OCI-LY7 (cell line): ENCODE measurements around the gene HPCAL4. TPM values are rescaled to one million over a fixed set of nuclear protein-coding genes. Genes with fewer than 3 reads are reported as not detected.

Experiments used
- Bru-seq: library from RNA; stranded (reverse); fragments of 400-500 nt; gene quantifications from one replicate; lab custom pipeline; 2021; lab: Mats Ljungman, UMichigan
- BruChase-seq, 2 experiments: library from RNA; stranded (reverse); fragments of 400-500 nt; gene quantifications; one replicate each; lab custom pipeline; 2021; lab: Mats Ljungman, UMichigan
- BruUV-seq: library from RNA; stranded (reverse); fragments of 400-500 nt; replicated peaks from 2 replicates; lab custom pipeline; 2021; lab: Mats Ljungman, UMichigan
- CTCF ChIA-PET: fragments of 300-600 bp; sonication (Branson Sonifier 250); formaldehyde crosslinking; loops from one replicate; lab custom pipeline; 2022; ENCODE audit warnings: antibody characterized with exemption; ENCODE audit not compliant: unreplicated experiment; lab: Charles Lee
- POLR2A ChIA-PET: fragments of 300-600 bp; sonication (Branson Sonifier 250); formaldehyde crosslinking; loops from one replicate; lab custom pipeline; 2022; ENCODE audit warnings: antibody characterized with exemption; lab: Charles Lee
- DNase-seq: peaks from one replicate; pipeline ENCODE4 v3.0.0-alpha.2; 2015; ENCODE audit warnings: low spot score
- H2AFZ ChIP-seq: fragments of 200-600 bp; sonication (generic), shearing (Covaris generic); 2 replicates; pipeline ENCODE4 v1.6.1; 2014; ENCODE audit warnings: mild to moderate bottlenecking, antibody characterized with exemption, low read length, moderate library complexity
- H3K27ac ChIP-seq: fragments of 200-600 bp; sonication (generic); 2 replicates; pipeline ENCODE4 v1.5.1; 2014; ENCODE audit warnings: mixed run types, low read depth, mild to moderate bottlenecking, moderate library complexity, low read length, inconsistent platforms; ENCODE audit not compliant: poor library complexity, severe bottlenecking
- H3K36me3 ChIP-seq: fragments of 200-600 bp; sonication (generic); 2 replicates; pipeline ENCODE4 v1.6.1; 2014; ENCODE audit warnings: mild to moderate bottlenecking, antibody characterized with exemption, low read length, moderate library complexity, mixed read lengths; ENCODE audit not compliant: insufficient read depth
- H3K4me1 ChIP-seq: fragments of 200-600 bp; sonication (generic); 2 replicates; pipeline ENCODE4 v1.5.1; 2014; ENCODE audit warnings: mild to moderate bottlenecking, low read length; ENCODE audit not compliant: insufficient read depth, poor library complexity, severe bottlenecking
- H3K4me2 ChIP-seq: fragments of 200-600 bp; sonication (generic); 2 replicates; pipeline ENCODE4 v1.6.1; 2014; ENCODE audit warnings: mild to moderate bottlenecking, low read length
- H3K4me3 ChIP-seq: fragments of 200-600 bp; sonication (generic); 2 replicates; pipeline ENCODE4 v1.5.1; 2014; ENCODE audit warnings: mild to moderate bottlenecking, low read depth, low read length; ENCODE audit not compliant: poor library complexity, severe bottlenecking
- H3K79me2 ChIP-seq: fragments of 200-600 bp; sonication (generic); 2 replicates; pipeline ENCODE4 v1.6.1; 2016; ENCODE audit warnings: low read depth, mild to moderate bottlenecking, low read length, moderate library complexity, mixed read lengths; ENCODE audit not compliant: insufficient read depth
- H3K9me2 ChIP-seq: fragments of 200-600 bp; sonication (generic); 2 replicates; pipeline ENCODE4 v1.6.1; 2016; ENCODE audit warnings: mild to moderate bottlenecking, low read length, mixed read lengths; ENCODE audit not compliant: insufficient read depth
- H3K9me3 ChIP-seq: fragments of 200-600 bp; sonication (generic); 2 replicates; pipeline ENCODE4 v1.6.1; 2014; ENCODE audit warnings: mild to moderate bottlenecking, mixed run types, low read length, mixed read lengths
- H4K20me1 ChIP-seq: fragments of 200-600 bp; sonication (generic); 2 replicates; pipeline ENCODE4 v1.6.1; 2014; ENCODE audit warnings: mild to moderate bottlenecking, antibody characterized with exemption, low read length, moderate library complexity, mixed read lengths; ENCODE audit not compliant: insufficient read depth
- EZH2phosphoT487 ChIP-seq: fragments of 200-600 bp; sonication (generic); IDR thresholded peaks from 2 replicates; pipeline ENCODE4 v1.6.1; 2018; ENCODE audit warnings: low read depth, borderline replicate concordance, mild to moderate bottlenecking, mixed run types, antibody characterized with exemption, low read length, moderate library complexity, mixed read lengths
- intact Hi-C: fragments of 100-400 bp; cut with micrococcal nuclease; formaldehyde crosslinking; loops from one replicate; pipeline ENCODE4 v1.10.0; 2022; ENCODE audit not compliant: unreplicated experiment
- long read RNA-seq: library from polyadenylated mRNA; stranded (forward); transcript quantifications from one replicate; pipeline ENCODE4 v2.0.0, GENCODE V29; 2022
- total RNA-seq, 2 experiments: library from RNA; depleted of rRNA in 1 of 2; stranded (reverse); fragments of >200 nt in 1 of 2; shearing (Covaris generic) in 1 of 2; gene quantifications; 2 replicates each; pipeline ENCODE4 v1.2.3, GENCODE V29; 2014 to 2022
- TF ChIP-seq, protein P1 (sequence below): fragments of 200-600 bp; sonication (generic); conservative IDR thresholded peaks from 2 replicates; pipeline ENCODE4 v1.5.1; 2014; ENCODE audit warnings: mild to moderate bottlenecking, antibody characterized with exemption, low read length, moderate library complexity, mixed read lengths

HPCAL4 gene
- total RNA-seq (2014; rRNA removed; shearing (Covaris generic)) (not detected in 2 replicates), total RNA-seq (2022) (not detected in 2 replicates), Bru-seq, nascent RNA (not detected), BruChase-seq, experiment 1, labeled RNA remaining after a 6-hour chase (not detected), BruChase-seq, experiment 2, labeled RNA remaining after a 2-hour chase (percentile 8 among the genes with signal in this experiment)
- long read RNA-seq, result 0 reads

DNA sequence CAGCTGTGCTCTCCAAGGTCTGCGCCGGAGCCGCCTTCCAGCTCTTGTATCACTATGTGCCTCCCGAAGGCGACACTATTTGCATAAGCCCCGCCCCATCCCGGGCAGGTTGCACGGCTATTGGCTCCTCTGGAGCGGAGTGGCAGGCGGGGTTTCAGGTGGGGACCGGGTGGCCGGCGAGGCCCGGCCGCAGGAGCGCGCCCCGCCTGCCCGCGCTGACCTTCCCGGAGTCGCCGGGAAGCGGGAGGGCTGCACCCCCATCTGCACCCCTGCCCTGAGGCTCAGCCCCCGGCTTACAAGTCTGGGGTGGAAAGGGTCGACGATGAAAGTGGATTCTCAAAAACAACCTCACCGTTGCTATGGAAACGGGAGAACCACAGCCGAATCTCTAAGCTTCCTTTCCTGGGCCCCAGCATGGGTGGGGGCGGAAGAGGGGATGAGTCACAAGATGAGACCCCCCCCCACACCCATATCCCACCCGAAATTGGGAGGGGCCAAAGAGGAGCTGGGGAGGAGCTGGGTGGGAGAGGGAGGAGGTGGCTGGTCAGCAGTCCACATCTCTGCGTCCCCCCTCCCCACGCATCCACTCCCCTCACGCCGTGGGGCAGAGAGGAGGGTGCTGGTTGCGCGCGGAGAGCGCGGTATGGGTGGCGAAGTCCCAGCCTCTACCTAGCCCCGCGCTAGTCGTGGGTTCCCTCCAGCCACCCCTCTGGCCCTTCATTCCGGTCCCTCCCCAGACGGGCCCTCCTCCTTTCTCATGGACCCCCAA, at the start of gene HPCAL4:
TSS of gene HPCAL4 (minus strand) at position 51 of the 769 bp plus-strand sequence. CDS start 6,830 bp downstream, outside the sequence.
- no peak within 1 kb of the TSS for H3K27ac ChIP-seq
- H3K4me1 ChIP-seq, result no peaks in the 10 kb centered on the region
- H3K4me2 ChIP-seq, result peak within 1 kb of the TSS; percentile 64
- no peaks in the 10 kb centered on the region for H3K36me3 ChIP-seq
- peak within 1 kb of the TSS; percentile 53 for H3K4me3 ChIP-seq
- DNase-seq, result peak; percentile 56
- TF ChIP-seq, protein P1, sequence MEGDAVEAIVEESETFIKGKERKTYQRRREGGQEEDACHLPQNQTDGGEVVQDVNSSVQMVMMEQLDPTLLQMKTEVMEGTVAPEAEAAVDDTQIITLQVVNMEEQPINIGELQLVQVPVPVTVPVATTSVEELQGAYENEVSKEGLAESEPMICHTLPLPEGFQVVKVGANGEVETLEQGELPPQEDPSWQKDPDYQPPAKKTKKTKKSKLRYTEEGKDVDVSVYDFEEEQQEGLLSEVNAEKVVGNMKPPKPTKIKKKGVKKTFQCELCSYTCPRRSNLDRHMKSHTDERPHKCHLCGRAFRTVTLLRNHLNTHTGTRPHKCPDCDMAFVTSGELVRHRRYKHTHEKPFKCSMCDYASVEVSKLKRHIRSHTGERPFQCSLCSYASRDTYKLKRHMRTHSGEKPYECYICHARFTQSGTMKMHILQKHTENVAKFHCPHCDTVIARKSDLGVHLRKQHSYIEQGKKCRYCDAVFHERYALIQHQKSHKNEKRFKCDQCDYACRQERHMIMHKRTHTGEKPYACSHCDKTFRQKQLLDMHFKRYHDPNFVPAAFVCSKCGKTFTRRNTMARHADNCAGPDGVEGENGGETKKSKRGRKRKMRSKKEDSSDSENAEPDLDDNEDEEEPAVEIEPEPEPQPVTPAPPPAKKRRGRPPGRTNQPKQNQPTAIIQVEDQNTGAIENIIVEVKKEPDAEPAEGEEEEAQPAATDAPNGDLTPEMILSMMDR, result no peak
- TF ChIP-seq EZH2phosphoT487, result no peak
- H3K9me3 ChIP-seq, result no peaks in the 10 kb centered on the region
- no peaks in the 10 kb centered on the region for H3K9me2 ChIP-seq
- CTCF ChIA-PET, result no interaction called here
- no TSS peak for BruUV-seq
- H4K20me1 ChIP-seq, result no peaks in the 10 kb centered on the region
- H2AFZ ChIP-seq, result no peak within 1 kb of the TSS
- no peaks in the 10 kb centered on the region for H3K79me2 ChIP-seq
- POLR2A ChIA-PET, result no interaction called here
- intact Hi-C loops, result no loop called here

DNA sequence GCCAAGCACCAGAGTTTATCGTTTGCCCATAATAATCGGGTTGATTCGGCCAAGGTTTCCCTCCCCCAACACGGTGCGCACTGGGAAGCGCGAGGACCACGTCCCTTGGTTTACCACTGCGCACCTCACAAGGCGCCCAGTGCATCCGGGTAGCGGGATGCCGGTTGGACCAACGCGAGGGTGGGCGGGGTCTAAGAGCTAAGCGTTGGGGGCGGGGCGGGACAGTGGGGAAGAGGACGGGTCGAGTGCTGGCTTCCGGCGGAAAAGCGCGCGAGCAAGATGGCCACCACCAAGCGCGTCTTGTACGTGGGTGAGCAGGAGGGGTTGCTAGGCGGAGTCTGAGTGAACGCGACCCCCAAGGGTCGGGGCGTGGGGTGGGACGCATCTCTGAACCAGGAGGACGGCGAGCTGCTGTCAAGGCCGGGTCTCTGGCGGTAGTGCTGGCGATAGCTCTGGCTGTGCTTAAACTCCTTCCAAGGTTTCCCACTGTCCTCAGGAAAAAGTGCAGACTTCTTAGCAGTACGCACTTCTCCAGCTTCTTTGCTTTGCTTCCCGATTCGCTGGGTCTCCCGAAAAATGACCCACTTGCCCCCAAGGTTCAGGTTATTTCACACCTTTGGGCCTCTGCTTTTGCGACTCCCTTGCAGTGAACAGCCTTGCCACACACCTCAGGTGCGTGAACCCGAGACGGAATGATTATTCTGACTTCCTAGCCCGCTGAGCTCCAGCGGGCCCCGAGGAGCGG, 47.6 kb upstream of the HPCAL4 start, which contains the start of gene PPIE:
TSS of gene PPIE (plus strand) at position 261 of the 745 bp plus-strand sequence. CDS start at position 280, 19 bp downstream.
- peak; percentile 97 for DNase-seq
- Histone ChIP-seq H3K9me2 (no peaks in the 10 kb centered on the region), H3K36me3 (peaks cover 40% of the 10 kb centered on the region), H3K27ac (peak within 1 kb of the TSS; percentile 34), H3K9me3 (no peaks in the 10 kb centered on the region), H3K4me1 (peaks cover 30% of the 10 kb centered on the region), H3K4me3 (peak within 1 kb of the TSS; percentile 89), H3K4me2 (peak within 1 kb of the TSS; percentile 86), H2AFZ (peak within 1 kb of the TSS; percentile 73), H3K79me2 (peaks cover 24% of the 10 kb centered on the region; the same call in 1 of the 2 replicates), H4K20me1 (no peaks in the 10 kb centered on the region)
- intact Hi-C loops, result no loop called here
- POLR2A ChIA-PET, result interaction anchor here (0.5 to 1.8 kb wide), 7 partner anchors 8 to 156 kb away, joined by 3 to 5 read pairs (median 4); no protein-coding TSS in a partner anchor
- CTCF ChIA-PET, result interaction anchor here (0.5 to 0.6 kb wide), 4 partner anchors 9 to 267 kb away, joined by 3 to 7 read pairs (median 4); partner anchors contain the start of gene NT5C1A
- BruUV-seq, result no TSS peak
- no peak for TF ChIP-seq EZH2phosphoT487
- TF ChIP-seq, protein P1, result no peak
